ENCODE data around the gene ATXN2. TPM values are rescaled to one million over a fixed set of nuclear protein-coding genes. Genes with fewer than 3 reads are reported as not detected.
A peak's percentile ranks its signal among the peaks of the same experiment; 100 is the strongest.
"Not testable (repeated sequence)": the region's sequence is repeated elsewhere in the genome, so short reads cannot be mapped to it uniquely, and the experiment has no call there.

ATXN2 gene
- total and polyA plus RNA-seq, 2 donors from 2014 or later: 27.1 to 56.5 TPM

DNA sequence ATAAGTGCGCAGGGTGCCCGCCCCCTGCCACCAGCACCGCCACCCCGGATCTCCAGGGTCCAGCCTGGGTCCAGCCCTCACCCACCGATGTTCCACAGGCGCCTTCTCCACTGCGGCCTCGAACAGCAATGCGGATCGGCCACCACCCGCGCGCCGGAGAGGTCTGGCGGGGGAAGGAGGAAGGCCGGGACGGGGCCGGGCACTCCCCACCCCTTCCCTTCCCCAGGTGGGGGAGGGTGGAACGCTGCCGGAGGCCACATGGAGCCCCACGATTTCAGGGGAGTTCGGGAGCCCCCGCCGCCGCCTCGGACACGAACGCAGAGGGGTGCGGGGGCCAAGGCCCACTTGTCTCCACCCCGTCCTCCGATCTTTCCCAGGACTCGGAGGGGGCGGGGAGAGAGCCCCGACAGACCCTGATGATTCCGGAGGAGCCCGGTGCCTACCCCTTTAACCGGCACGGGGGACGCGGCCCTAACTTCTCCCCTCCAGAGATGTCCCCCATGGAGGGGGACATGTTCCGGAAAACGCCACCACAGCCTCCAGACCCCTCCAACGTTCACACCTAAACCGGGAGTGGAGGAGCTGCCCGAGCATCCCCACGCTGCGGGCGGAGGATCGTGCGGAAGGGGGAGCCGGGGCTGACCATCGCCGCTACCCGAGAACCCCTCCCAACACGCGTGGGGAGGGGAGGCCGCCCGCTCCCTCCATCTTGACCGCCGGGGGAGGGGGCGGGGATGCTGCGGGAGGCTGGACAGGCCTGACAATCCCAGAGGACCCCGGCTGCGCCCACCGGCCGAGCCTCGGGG lies 1.1 kb downstream of the ATXN2 start:
- DNase-seq (peak; percentile 65 to 88 (median 79)), FAIRE-seq (no peak)
- intact Hi-C loops (cut with DNase I): no loop called here
- Histone ChIP-seq H3K9ac (ENCODE audit: low read length in 3 of 3) (peak overlapping the region; percentile 40 to 77 (median 63)), H3K27me3 (ENCODE audit: control insufficient read depth, insufficient read depth, low read length) (no peaks in the 10 kb centered on the region), H3K4me3 (ENCODE audit: low read length in 3 of 3) (peak overlapping the region; percentile 67 to 72 (median 71)), H3K4me1 (ENCODE audit: control insufficient read depth in 2 of 3, insufficient read depth in 2 of 3, low read depth in 1 of 3, low read length in 3 of 3) (peaks cover 0 to 11% (median 4%) of the 10 kb centered on the region in 3 donors), H3K36me3 (ENCODE audit: control insufficient read depth in 2 of 3, insufficient read depth in 3 of 3, low read length in 3 of 3) (no peaks in the 10 kb centered on the region), H3K27ac (ENCODE audit: low read depth in 2 of 2, low read length in 2 of 2) (peak overlapping the region; percentile 85 to 92), H3K9me3 (ENCODE audit: control insufficient read depth in 2 of 3, insufficient read depth in 1 of 3, low read length in 3 of 3) (no peaks in the 10 kb centered on the region)
- TF ChIP-seq, protein P1, sequence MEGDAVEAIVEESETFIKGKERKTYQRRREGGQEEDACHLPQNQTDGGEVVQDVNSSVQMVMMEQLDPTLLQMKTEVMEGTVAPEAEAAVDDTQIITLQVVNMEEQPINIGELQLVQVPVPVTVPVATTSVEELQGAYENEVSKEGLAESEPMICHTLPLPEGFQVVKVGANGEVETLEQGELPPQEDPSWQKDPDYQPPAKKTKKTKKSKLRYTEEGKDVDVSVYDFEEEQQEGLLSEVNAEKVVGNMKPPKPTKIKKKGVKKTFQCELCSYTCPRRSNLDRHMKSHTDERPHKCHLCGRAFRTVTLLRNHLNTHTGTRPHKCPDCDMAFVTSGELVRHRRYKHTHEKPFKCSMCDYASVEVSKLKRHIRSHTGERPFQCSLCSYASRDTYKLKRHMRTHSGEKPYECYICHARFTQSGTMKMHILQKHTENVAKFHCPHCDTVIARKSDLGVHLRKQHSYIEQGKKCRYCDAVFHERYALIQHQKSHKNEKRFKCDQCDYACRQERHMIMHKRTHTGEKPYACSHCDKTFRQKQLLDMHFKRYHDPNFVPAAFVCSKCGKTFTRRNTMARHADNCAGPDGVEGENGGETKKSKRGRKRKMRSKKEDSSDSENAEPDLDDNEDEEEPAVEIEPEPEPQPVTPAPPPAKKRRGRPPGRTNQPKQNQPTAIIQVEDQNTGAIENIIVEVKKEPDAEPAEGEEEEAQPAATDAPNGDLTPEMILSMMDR (IDR thresholded peaks at IDR 0.05; ENCODE audit: borderline replicate concordance, extremely low read depth, insufficient read depth): no peak

DNA sequence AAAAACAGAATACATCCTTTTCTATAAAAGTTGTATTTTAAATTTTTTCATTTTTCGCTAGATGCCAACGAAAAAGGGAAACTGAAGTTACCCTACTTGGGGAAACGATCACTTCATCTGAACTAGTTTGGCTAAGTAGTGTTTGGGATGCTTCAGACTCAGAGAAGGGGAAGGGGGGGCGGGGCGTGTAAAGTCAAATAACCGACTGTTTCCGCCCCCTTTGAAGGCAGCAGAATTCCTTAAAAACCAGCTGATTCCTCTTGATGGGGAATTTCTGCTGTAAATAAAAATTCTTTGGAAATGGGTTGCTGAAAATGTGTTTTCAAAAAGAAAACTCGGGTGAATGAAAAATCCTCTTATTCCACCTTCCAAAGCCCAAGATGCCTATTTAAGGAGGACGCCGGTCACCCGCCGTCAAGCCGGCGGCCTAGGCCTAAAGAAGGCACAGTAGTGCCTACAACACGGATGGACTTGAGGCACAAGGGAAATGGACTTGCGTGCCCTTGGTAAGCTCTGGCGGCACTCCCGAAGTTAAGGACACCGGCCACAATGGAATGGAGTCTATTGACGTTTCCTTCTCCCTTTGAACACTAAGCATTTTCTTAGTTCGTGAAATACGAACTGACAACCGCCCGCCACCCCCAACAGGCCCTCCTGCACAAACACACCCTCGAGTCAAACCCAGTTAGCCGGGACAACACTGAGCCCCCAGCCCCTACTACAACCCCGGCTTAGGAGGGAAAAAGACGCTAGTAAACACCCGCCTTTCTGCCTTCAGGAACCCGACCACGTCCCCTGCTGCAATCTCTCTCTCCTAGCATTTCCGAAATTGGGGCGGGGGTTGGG lies 1.9 kb downstream of the ATXN2 start:
- intact Hi-C loops (cut with DNase I): no loop called here
- H3K9ac ChIP-seq (ENCODE audit: low read length in 3 of 3): peak overlapping the region; percentile 40 to 77 (median 63)
- H3K27me3 ChIP-seq (ENCODE audit: control insufficient read depth, insufficient read depth, low read length): no peaks in the 10 kb centered on the region
- TF ChIP-seq, protein P1 (IDR thresholded peaks at IDR 0.05; ENCODE audit: borderline replicate concordance, extremely low read depth, insufficient read depth): no peak
- peak overlapping the region; percentile 67 to 72 (median 71) for H3K4me3 ChIP-seq (ENCODE audit: low read length in 3 of 3)
- DNase-seq (peak; percentile 60 to 84 (median 77)), FAIRE-seq (no peak)
- H3K4me1 ChIP-seq (ENCODE audit: control insufficient read depth in 2 of 3, insufficient read depth in 2 of 3, low read depth in 1 of 3, low read length in 3 of 3): peaks cover 0 to 11% (median 4%) of the 10 kb centered on the region in 3 donors
- H3K27ac ChIP-seq (ENCODE audit: low read depth in 2 of 2, low read length in 2 of 2): peak overlapping the region; percentile 85 to 92
- H3K9me3 ChIP-seq (ENCODE audit: control insufficient read depth in 2 of 3, insufficient read depth in 1 of 3, low read length in 3 of 3): no peaks in the 10 kb centered on the region
- H3K36me3 ChIP-seq (ENCODE audit: control insufficient read depth in 2 of 3, insufficient read depth in 3 of 3, low read length in 3 of 3): no peaks in the 10 kb centered on the region

DNA sequence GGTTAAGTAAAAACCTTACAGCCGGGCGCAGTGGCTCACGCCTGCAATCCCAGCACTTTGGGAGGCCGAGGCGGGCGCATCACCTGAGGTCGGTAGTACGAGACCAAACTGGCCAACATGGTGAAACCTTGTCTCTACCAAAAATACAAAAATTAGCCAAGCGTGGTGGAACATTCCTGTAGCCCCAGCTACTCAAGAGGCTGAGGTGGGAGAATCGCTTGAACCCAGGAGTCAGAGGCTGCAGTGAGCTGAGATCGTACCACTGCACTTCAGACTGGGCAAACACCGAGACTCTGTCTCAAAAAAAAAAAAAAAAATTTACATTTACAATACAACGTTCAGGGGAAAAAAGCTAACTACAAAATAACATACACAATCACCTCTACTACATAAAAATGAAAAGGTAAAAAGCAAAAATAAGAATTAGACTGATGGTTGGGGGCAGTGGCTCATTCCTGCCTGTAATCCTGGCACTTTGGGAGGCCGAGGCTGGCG lies 3.7 kb downstream of the ATXN2 start:
- FAIRE-seq; H3K27me3 ChIP-seq (ENCODE audit: control insufficient read depth, insufficient read depth, low read length); H3K9me3 ChIP-seq (ENCODE audit: control insufficient read depth in 2 of 3, insufficient read depth in 1 of 3, low read length in 3 of 3); H3K36me3 ChIP-seq (ENCODE audit: control insufficient read depth in 2 of 3, insufficient read depth in 3 of 3, low read length in 3 of 3); intact Hi-C loops (cut with DNase I); H3K27ac ChIP-seq (ENCODE audit: low read depth in 2 of 2, low read length in 2 of 2); H3K4me3 ChIP-seq (ENCODE audit: low read length in 3 of 3); H3K9ac ChIP-seq (ENCODE audit: low read length in 3 of 3): not testable (repeated sequence)
- DNase-seq: peak in 1 of 5 donors; percentile 20
- H3K4me1 ChIP-seq (ENCODE audit: control insufficient read depth in 2 of 3, insufficient read depth in 2 of 3, low read depth in 1 of 3, low read length in 3 of 3): peaks cover 0 to 11% (median 4%) of the 10 kb centered on the region in 3 donors

DNA sequence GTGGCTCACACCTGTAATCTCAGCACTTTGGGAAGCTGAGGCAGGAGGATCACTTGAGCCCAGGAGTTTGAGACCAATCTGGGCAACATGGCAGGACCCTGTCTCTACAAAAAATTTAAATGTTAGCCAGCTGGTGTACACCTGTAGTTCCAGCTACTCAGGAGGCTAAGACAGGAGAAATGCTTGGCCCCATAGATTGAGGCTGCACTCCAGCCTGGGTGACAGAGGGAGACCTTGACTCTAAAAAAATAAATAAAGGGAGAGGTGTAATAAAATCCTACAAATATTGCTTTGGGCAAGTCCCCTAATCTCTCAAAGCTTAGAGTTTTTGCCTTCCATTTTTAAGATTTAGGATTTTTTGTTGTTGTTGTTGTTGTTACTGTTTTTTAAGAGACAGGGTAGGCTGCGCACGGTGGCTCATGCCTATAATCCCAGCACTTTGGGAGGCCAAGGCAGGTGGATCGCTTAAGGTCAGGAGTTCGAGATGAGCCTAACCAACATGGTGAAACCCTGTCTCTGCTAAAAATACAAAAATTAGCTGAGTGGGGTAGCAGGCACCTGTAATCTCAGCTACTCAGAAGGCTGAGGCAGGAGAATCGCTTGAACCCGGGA lies 7.6 kb downstream of the ATXN2 start:
- DNase-seq; H3K36me3 ChIP-seq (ENCODE audit: control insufficient read depth in 2 of 3, insufficient read depth in 3 of 3, low read length in 3 of 3); H3K9me3 ChIP-seq (ENCODE audit: control insufficient read depth in 2 of 3, insufficient read depth in 1 of 3, low read length in 3 of 3); H3K27ac ChIP-seq (ENCODE audit: low read depth in 2 of 2, low read length in 2 of 2); H3K4me3 ChIP-seq (ENCODE audit: low read length in 3 of 3); H3K9ac ChIP-seq (ENCODE audit: low read length in 3 of 3); FAIRE-seq; intact Hi-C loops (cut with DNase I); H3K27me3 ChIP-seq (ENCODE audit: control insufficient read depth, insufficient read depth, low read length): not testable (repeated sequence)
- H3K4me1 ChIP-seq (ENCODE audit: control insufficient read depth in 2 of 3, insufficient read depth in 2 of 3, low read depth in 1 of 3, low read length in 3 of 3): peaks cover 0 to 11% (median 2%) of the 10 kb centered on the region in 3 donors
